Measurements from ENCODE around the gene PRR23A.
A peak's percentile ranks its signal among the peaks of the same experiment; 100 is the strongest.

The PRR23A gene

GRCh38 chr3:139006051-139006716 lies at the start of gene PRR23A:
PRR23A (minus strand) TSS chr3:139006268; CDS start chr3:139006268, 0 bp downstream.
- TF ChIP-seq CTCF (IDR thresholded peaks at IDR 0.05): no peak

GRCh38 chr3:139052802-139053600 lies 46.9 kb upstream of the PRR23A start:
- TF ChIP-seq CTCF (IDR thresholded peaks at IDR 0.05): no peak

- 0 out of 2 replicates have a peak, but pooled peaks have one; percentile 26 for TF ChIP-seq CTCF (IDR thresholded peaks at IDR 0.05)
Measured at GRCh38 chr3:139044366-139045210, 38.5 kb upstream of the PRR23A start, which contains the start of gene PRR23C. PRR23C (minus strand) TSS chr3:139044892; CDS start chr3:139044620, 272 bp downstream.

- TF ChIP-seq CTCF (IDR thresholded peaks at IDR 0.05): no peak
Measured at GRCh38 chr3:139043554-139044365, 37.7 kb upstream of the PRR23A start.

- TF ChIP-seq CTCF (IDR thresholded peaks at IDR 0.05): no peak
Measured at GRCh38 chr3:139037478-139037877, 31.4 kb upstream of the PRR23A start.

- no peak for TF ChIP-seq CTCF (IDR thresholded peaks at IDR 0.05)
Measured at GRCh38 chr3:139032326-139033002, 26.4 kb upstream of the PRR23A start.

All from LNCAP (cell line).